T-helper 9 cell (primary cell): ENCODE measurements around the gene TPX2.

Experiments used
- DNase-seq: peaks from one replicate; pipeline ENCODE4 v3.0.0-alpha.2; 2020

The TPX2 gene

GRCh38 chr20:31836853-31837608, 97.9 kb downstream of the TPX2 start:
- no peak for DNase-seq

- DNase-seq, result no peak
These were observed 98.9 kb downstream of the TPX2 start for GRCh38 chr20:31837896-31838397.

DNA sequence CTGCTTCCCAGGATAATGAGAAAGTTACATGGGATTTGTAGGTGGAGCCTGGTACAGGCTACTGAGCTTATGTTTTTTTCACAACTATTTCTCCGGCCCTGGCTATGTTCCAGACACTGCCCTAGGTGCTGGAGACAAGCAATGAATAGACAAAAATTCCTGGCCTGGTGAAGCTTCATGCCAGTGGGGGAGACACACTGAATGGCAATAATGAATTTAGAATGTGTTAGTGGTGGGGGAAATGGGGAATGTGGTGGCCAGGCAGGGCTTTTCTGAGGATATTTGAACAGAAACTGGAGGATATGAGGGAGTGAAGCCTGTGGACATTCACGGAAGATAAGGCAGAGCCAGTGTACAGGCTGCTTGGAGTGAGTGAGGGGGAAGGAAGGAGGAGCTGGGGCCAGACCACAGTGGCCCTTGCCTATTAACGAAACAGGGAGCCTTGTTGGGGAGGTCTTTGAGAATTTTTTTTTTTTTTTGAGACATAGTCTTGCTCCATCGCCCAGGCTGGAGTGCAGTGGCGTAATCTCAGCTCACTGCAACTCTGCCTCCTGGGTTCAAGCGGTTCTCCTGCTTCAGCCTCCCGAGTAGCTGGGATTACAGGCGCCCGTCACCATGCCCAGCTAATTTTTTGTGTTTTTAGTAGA, 99.7 kb downstream of the TPX2 start:
- DNase-seq, result no peak

DNA sequence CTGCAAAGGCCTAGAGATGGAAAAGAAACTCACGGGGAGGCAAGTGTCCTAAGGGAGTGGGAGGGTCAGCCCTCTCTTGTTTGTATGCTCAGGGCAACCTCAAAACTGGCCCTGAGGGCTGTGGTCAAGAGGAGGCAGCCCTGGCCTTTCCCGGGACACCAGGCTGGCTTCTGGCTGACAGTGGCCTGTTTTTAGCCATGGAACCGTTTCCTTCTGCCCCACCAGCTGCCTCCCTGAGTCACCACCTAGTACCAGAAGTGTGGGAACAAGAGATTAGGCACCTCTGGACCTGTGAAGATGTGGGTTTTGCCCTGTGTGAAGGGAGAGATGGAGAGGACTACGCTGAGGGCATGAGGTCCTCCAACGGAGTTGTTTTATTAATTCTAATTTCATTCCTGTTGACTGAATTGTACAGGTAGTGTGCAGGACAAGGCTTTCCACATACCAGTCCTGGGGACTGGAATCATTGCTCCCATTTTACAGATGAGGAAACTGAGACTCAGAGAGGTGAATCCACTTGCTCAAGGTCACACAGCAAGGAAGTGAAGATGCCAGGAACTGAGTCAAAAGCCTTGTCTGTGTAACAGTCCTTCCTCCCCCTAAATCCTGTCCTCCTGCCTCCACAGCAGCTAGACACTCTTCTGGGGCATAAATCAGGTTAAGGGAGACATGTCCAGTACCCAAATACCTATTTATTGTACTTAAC, 100.8 kb downstream of the TPX2 start:
- DNase-seq, result no peak

- no peak for DNase-seq
These were observed 102.1 kb downstream of the TPX2 start for GRCh38 chr20:31840906-31841816.

- DNase-seq, result no peak
These were observed 102.8 kb downstream of the TPX2 start for GRCh38 chr20:31841928-31842327.

DNA sequence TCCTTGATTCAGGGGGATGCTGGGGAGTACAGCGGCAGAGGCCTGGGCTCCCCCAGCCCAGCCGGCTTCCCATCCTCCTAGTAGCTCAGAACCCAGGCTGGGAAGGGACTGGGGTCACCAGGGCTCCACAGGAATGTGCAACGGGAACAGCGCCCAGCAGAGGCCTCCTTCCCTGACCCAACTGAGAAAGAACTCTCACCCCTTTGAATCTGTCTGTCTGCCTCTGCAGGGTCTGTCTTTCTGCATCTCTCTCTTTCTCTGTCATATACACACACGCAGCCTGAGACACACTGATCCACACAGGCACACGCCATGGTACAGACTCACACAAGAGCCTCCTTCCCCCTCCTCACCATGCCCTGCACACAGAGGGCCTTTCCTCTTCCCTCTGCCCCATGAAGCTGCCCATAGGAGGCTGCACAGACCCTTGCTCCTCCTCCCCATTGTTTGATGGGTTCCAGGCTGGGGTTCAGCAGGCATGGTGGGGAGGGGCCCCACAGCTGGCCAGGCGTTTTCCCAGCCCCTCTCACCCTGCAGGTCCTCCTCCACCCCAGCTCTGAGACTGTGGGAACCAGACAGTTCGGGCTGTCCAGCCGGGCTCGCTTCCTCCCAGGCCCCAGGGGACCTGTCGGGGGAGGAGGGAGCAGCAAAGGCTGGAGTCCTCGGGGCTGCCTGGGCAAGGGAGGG, 103.5 kb downstream of the TPX2 start:
- DNase-seq, result no peak

DNA sequence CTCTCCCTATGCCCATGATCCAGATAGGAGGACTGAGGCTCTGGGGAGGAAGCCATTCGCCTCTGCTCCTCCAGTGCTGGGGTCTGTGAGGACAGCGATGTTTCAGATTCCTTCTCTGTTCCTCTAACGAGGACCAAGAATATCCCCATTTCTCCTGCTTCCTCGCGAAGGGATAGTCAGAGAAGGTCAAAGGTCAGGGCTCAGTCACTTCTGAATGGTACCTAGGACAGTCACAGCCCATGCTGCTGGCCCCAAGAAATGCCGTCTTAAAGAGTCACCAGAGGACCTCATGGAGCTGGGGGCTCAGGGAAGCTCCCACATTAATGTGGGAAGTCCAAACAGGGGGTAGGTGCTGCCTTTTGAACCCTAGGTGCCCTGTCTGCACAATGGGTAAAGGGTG, 104.2 kb downstream of the TPX2 start:
- DNase-seq, result no peak

GRCh38 chr20:31843881-31844280, 104.8 kb downstream of the TPX2 start:
- no peak for DNase-seq

GRCh38 chr20:31844737-31845299, 105.7 kb downstream of the TPX2 start:
- DNase-seq, result no peak

GRCh38 chr20:31845300-31845863, 106.3 kb downstream of the TPX2 start, which contains the start of gene FOXS1:
TSS of gene FOXS1 (minus strand) at chr20:31845604. CDS start at chr20:31845542, 62 bp downstream.
- no peak for DNase-seq

GRCh38 chr20:31846793-31847138, 107.7 kb downstream of the TPX2 start:
- no peak for DNase-seq

GRCh38 chr20:31848088-31848999, 109.3 kb downstream of the TPX2 start:
- no peak for DNase-seq

GRCh38 chr20:31849306-31849930, 110.3 kb downstream of the TPX2 start:
- DNase-seq, result no peak
